NCI-H82 treated with DMSO at 0.1 percent for 48 hours (cell line): Measurements from ENCODE around the gene EIF4E2.
"Not testable (repeated sequence)": the region's sequence is repeated elsewhere in the genome, so short reads cannot be mapped to it uniquely, and the experiment has no call there.

Experiments
- DNase-seq: peaks from one replicate; lab custom pipeline; 2025; ENCODE audit not compliant: unreplicated experiment; lab: John Stamatoyannopoulos, UW

The EIF4E2 gene

GRCh38 chr2:232562515-232563151 lies 12.1 kb downstream of the EIF4E2 start:
- no peak for DNase-seq

GRCh38 chr2:232563580-232563979 lies 13.1 kb downstream of the EIF4E2 start:
- no peak for DNase-seq

- DNase-seq, result no peak
Observed at GRCh38 chr2:232567721-232568120, 17.2 kb downstream of the EIF4E2 start.

- DNase-seq, result no peak
Observed at GRCh38 chr2:232568161-232568560, 17.7 kb downstream of the EIF4E2 start.

GRCh38 chr2:232569541-232569940 lies 19.1 kb downstream of the EIF4E2 start:
- no peak for DNase-seq

- DNase-seq, result not testable (repeated sequence)
Observed at GRCh38 chr2:232570481-232570880, 20.0 kb downstream of the EIF4E2 start.

- DNase-seq, result no peak
Observed at GRCh38 chr2:232571026-232571474, 20.6 kb downstream of the EIF4E2 start.

GRCh38 chr2:232573042-232573441 lies 22.6 kb downstream of the EIF4E2 start:
- DNase-seq, result no peak

DNA sequence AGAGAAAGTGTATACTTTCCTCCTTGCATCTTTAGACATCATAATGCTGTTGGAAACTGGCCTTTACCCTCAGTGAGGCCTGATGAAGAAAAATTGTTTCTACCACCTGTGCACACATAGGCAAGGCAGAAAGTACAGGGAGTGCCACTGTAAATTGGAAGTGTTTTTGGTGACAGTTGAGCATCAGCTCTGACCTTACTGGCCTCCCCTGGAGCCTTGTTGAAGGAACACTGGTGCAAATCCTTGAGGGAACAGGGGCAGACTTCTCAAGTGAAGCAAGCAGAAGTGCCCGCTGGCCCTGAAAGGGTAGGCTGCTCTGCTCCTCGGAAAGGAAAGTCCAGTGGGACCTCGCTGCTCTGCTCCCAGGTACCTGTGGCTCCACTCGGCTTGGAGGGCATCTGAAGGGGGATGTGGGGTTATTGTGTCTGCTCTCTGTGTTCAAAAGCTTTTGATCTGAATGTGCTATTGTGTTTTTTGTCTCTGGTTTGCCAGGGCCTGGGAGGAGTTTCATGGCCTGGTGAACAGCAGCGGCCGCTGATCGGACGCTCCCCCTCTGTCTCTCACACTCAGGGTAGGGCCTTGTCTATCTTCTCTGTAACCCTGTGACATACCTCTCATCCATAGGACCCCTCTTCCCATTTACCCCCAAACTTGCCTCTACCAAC lies 23.4 kb downstream of the EIF4E2 start:
- no peak for DNase-seq

GRCh38 chr2:232574674-232575403 lies 24.4 kb downstream of the EIF4E2 start:
- no peak for DNase-seq

DNA sequence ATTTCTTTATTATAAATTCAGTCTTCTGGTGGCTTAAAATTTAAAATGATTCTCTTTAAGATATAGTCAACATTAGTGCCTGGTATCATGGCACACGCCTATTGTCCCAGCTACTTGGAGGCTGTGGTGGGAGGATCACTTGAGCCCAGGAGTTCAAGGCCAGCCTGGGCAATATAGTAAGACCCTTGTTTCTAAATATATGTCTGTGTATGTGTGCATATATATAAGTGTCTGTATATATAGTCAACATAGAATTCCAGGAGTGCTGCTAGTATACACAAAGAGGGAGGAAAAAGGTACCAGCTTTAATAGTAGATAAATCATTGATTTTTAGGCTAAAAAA lies 24.9 kb downstream of the EIF4E2 start:
- no peak for DNase-seq

DNA sequence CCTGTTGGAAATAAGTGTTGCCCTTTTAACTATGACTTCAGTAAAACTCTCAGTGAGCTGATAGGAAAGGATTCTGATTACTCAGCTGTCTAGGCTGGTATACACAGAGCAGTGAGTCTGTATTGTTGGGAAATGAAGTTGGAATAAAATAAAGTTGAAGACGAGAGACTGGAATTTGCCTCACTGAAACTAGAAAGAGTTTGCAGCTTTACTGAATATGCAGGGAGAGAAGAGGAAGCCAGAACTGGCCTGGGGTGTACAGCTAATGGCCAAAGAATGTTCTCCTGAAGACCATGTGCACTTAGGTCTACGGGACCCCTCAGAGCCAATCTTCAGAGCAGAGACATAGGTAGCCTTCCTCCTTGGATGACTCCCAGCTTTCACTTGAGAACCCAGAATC lies 26.5 kb downstream of the EIF4E2 start:
- no peak for DNase-seq

GRCh38 chr2:232577841-232578240 lies 27.4 kb downstream of the EIF4E2 start:
- no peak for DNase-seq

DNA sequence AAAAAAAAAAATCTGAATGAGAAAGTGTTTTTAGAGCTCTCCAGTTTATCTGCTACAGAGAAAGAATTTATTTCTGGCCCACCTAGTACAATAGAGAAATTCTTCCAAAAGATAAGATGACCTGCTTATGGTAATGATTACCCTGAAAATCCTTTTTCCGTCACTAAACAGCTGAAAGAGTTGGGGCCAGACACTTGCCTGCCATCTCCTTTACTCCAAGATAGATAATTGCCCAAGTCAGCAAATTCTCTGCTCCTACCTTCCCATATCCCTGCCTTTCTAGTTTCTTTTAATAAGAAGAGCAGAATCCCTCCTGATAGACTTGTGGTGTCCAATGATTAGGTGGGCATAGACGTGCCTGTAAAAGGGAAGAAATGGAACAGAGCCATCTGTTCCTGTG lies 28.1 kb downstream of the EIF4E2 start:
- no peak for DNase-seq

- no peak for DNase-seq
Observed at GRCh38 chr2:232580648-232580981, 30.1 kb downstream of the EIF4E2 start.

GRCh38 chr2:232581725-232582124 lies 31.2 kb downstream of the EIF4E2 start:
- DNase-seq, result no peak

DNA sequence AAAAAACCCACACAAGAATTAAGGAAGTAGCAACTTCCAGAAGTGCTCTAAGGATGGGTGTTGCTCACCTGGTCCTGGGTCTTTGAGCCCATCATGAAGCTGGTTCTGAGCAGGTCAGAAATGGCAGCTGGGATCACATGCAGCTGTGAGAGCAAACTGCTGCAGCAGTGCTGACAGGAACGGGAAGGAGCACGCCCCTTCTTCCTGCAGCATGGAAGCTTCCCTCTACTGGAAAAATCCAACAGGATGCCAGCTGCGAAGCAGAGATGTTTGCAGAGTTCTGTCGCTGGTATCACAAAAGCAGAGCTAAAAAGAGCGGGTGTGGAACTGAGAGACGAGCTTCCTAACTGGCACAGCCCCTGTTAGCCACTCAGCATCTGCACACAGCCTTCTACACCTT lies 33.7 kb downstream of the EIF4E2 start:
- no peak for DNase-seq

GRCh38 chr2:232586943-232587505 lies 36.5 kb downstream of the EIF4E2 start:
- no peak for DNase-seq

- no peak for DNase-seq
Observed at GRCh38 chr2:232587512-232587911, 37.0 kb downstream of the EIF4E2 start.

DNA sequence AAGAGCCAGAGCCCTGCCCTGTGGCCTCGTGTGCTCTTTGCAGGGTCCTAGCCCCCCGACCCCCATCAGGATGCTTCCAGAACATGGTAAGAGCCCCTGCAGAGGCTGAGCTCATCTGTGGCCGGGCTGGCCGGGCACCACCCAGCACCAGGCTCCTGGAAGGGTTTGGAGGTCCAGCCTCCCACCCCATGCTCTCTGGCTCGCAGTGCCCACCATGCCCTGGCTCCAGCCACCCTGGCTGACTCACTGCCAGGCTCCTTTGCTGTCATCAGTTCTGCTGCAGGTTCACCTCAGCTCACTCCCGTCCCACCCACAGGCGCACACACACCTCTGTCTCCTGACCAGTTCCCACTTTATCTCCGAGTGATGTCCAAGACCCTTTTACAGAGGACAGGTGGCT lies 37.5 kb downstream of the EIF4E2 start:
- no peak for DNase-seq

DNA sequence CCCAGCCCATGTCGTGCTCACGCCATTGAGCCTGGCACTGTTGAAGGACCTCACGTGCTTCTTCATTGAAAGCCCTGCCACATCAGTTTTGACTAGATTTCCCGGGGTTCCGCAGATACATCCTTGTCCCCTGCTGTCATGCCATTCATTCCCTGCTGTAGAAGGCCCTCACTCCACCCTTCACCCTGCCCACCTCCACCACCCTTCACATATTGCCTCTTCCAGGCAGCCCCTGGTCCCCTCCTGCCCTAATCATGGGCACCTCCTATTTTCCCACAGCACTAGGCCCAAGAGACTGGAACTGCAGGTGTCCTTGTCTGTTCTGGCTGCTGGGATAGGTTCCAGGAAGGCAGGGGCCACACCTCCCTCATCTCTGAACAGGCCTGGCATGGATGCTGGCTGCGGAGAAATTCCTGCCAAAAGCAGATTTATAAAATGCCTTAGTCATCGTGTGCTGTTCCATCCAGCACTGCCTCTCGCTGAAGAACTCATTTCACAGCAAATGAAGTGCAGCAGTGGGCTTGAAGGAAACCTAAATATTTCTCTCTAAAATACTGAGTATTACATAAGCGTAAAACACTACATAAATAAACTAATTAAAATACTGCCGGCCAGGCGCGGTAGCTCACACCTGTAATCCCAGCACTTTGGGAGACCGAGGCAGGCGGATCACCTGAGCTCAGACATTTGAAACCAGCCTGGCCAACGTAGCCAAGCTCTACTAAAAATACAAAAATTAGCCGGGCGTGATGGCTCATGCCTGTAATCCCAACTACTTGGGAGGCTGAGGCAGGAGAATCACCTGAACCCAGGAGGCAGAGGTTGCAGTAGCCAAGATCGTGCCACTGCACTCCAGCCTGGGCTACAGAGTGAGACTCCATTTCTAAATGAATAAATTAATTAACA lies 38.4 kb downstream of the EIF4E2 start:
- no peak for DNase-seq
